Measurements from ENCODE around the gene ECEL1. TPM values are rescaled to one million over a fixed set of nuclear protein-coding genes. Genes with fewer than 3 reads are reported as not detected.
"Not testable (repeated sequence)": the region's sequence is repeated elsewhere in the genome, so short reads cannot be mapped to it uniquely, and the experiment has no call there.

ECEL1 gene
- total and polyA plus RNA-seq, 12 donors, result 3.9 to 31.7 (median 7.3) TPM

GRCh38 chr2:232435375-232435648, 52.3 kb downstream of the ECEL1 start:
- no peak overlapping the region for H3K4me3 ChIP-seq
- no peaks in the 10 kb centered on the region for H3K27me3 ChIP-seq
- no peak for DNase-seq
- H3K9me3 ChIP-seq (replicated peaks in 1 of 3), result no peaks in the 10 kb centered on the region
- no peak overlapping the region for H3K27ac ChIP-seq
- TF ChIP-seq POLR2A (IDR thresholded peaks at IDR 0.05) (no peak), CTCF (IDR thresholded peaks at IDR 0.05) (no peak)
- H3K36me3 ChIP-seq (replicated peaks in 1 of 2), result no peaks in the 10 kb centered on the region
- 85 to 91% (median 90%) methylated on average over 4 of the region's 4 CpGs for WGBS, 4 donors
- no peaks in the 10 kb centered on the region for H3K4me1 ChIP-seq (replicated peaks in 1 of 2)
- intact Hi-C loops (cut with DNase I), result loop anchor here in 1 of 2 donors (5.0 kb wide), 1 partner anchor 533 kb away; no protein-coding TSS in a partner anchor

- H3K27ac ChIP-seq, result no peak overlapping the region
- 88 to 92% (median 91%) methylated on average over 9 to 12 of the region's 12 CpGs for WGBS, 4 donors
- no peak overlapping the region for H3K4me3 ChIP-seq
- DNase-seq, result peak in 1 of 7 donors; percentile 5
- no peaks in the 10 kb centered on the region for H3K27me3 ChIP-seq
- intact Hi-C loops (cut with DNase I), result loop anchor here in 1 of 2 donors (5.0 kb wide), 1 partner anchor 532 kb away; no protein-coding TSS in a partner anchor
- no peaks in the 10 kb centered on the region for H3K9me3 ChIP-seq (replicated peaks in 1 of 3)
- TF ChIP-seq POLR2A (IDR thresholded peaks at IDR 0.05) (no peak), CTCF (IDR thresholded peaks at IDR 0.05) (no peak)
- no peaks in the 10 kb centered on the region for H3K4me1 ChIP-seq (replicated peaks in 1 of 2)
- no peaks in the 10 kb centered on the region for H3K36me3 ChIP-seq (replicated peaks in 1 of 2)
These were observed 52.9 kb downstream of the ECEL1 start for GRCh38 chr2:232434563-232435374.

- Histone ChIP-seq H3K4me3 (no peak overlapping the region), H3K4me1 (replicated peaks in 1 of 2) (no peaks in the 10 kb centered on the region), H3K27ac (no peak overlapping the region), H3K9me3 (replicated peaks in 1 of 3) (no peaks in the 10 kb centered on the region), H3K27me3 (no peaks in the 10 kb centered on the region), H3K36me3 (replicated peaks in 1 of 2) (no peaks in the 10 kb centered on the region)
- intact Hi-C loops (cut with DNase I), result no loop called here
- TF ChIP-seq CTCF (IDR thresholded peaks at IDR 0.05) (no peak), POLR2A (IDR thresholded peaks at IDR 0.05) (no peak)
- DNase-seq, result peak in 1 of 7 donors; percentile 2
- WGBS, 4 donors, result 89 to 100% (median 90%) methylated on average over 3 to 9 of the region's 9 CpGs
These were observed 53.5 kb downstream of the ECEL1 start for GRCh38 chr2:232434091-232434490.

GRCh38 chr2:232433622-232434021, 54.0 kb downstream of the ECEL1 start:
- WGBS, 4 donors, result 86 to 100% (median 90%) methylated on average over 5 to 9 of the region's 9 CpGs
- H3K27ac ChIP-seq; H3K4me3 ChIP-seq; H3K36me3 ChIP-seq (replicated peaks in 1 of 2); H3K27me3 ChIP-seq; H3K9me3 ChIP-seq (replicated peaks in 1 of 3); H3K4me1 ChIP-seq (replicated peaks in 1 of 2); DNase-seq; intact Hi-C loops (cut with DNase I): not testable (repeated sequence)
